ENCODE measurements around the gene DAPK1. TPM values are rescaled to one million over a fixed set of nuclear protein-coding genes. Genes with fewer than 3 reads are reported as not detected.

The DAPK1 gene
- polyA plus RNA-seq, 1 donor, result 24.9 TPM

GRCh38 chr9:87517732-87518131 is 20.1 kb downstream of the DAPK1 start:
- Histone ChIP-seq H3K9me3 (ENCODE audit: control insufficient read depth, low read depth, low read length) (no peaks in the 10 kb centered on the region), H3K4me1 (ENCODE audit: control insufficient read depth, insufficient read depth, low read length) (peaks cover 24% of the 10 kb centered on the region), H3K36me3 (ENCODE audit: control insufficient read depth, insufficient read depth, low read length) (peaks cover 2% of the 10 kb centered on the region), H3K4me3 (ENCODE audit: low read length) (no peak overlapping the region), H3K27ac (ENCODE audit: low read length) (no peak overlapping the region), H3K27me3 (ENCODE audit: control insufficient read depth, insufficient read depth, low read length) (no peaks in the 10 kb centered on the region)
- DNase-seq, result no peak
- no CpG with 5 or more reads among the region's 6 CpGs for WGBS (ENCODE audit: insufficient coverage, low lambda C conversion rate)

GRCh38 chr9:87518702-87519335 is 21.2 kb downstream of the DAPK1 start:
- Histone ChIP-seq H3K4me1 (ENCODE audit: control insufficient read depth, insufficient read depth, low read length) (peaks cover 24% of the 10 kb centered on the region), H3K4me3 (ENCODE audit: low read length) (no peak overlapping the region), H3K9me3 (ENCODE audit: control insufficient read depth, low read depth, low read length) (no peaks in the 10 kb centered on the region), H3K36me3 (ENCODE audit: control insufficient read depth, insufficient read depth, low read length) (peaks cover 2% of the 10 kb centered on the region), H3K27ac (ENCODE audit: low read length) (peak overlapping the region; percentile 47), H3K27me3 (ENCODE audit: control insufficient read depth, insufficient read depth, low read length) (no peaks in the 10 kb centered on the region)
- DNase-seq, result peak; percentile 86 to 92
- 20% methylated on average over 2 of the region's 12 CpGs for WGBS (ENCODE audit: insufficient coverage, low lambda C conversion rate)

GRCh38 chr9:87519461-87519860 is 21.8 kb downstream of the DAPK1 start:
- no peak overlapping the region for H3K4me3 ChIP-seq (ENCODE audit: low read length)
- DNase-seq, result no peak
- no peaks in the 10 kb centered on the region for H3K9me3 ChIP-seq (ENCODE audit: control insufficient read depth, low read depth, low read length)
- no peaks in the 10 kb centered on the region for H3K27me3 ChIP-seq (ENCODE audit: control insufficient read depth, insufficient read depth, low read length)
- H3K27ac ChIP-seq (ENCODE audit: low read length), result peak overlapping the region; percentile 47
- no CpG with 5 or more reads among the region's 3 CpGs for WGBS (ENCODE audit: insufficient coverage, low lambda C conversion rate)
- H3K4me1 ChIP-seq (ENCODE audit: control insufficient read depth, insufficient read depth, low read length), result peaks cover 21% of the 10 kb centered on the region
- H3K36me3 ChIP-seq (ENCODE audit: control insufficient read depth, insufficient read depth, low read length), result peaks cover 2% of the 10 kb centered on the region

GRCh38 chr9:87520172-87520683 is 22.6 kb downstream of the DAPK1 start:
- no peaks in the 10 kb centered on the region for H3K9me3 ChIP-seq (ENCODE audit: control insufficient read depth, low read depth, low read length)
- no peak overlapping the region for H3K27ac ChIP-seq (ENCODE audit: low read length)
- H3K36me3 ChIP-seq (ENCODE audit: control insufficient read depth, insufficient read depth, low read length), result peaks cover 2% of the 10 kb centered on the region
- H3K4me3 ChIP-seq (ENCODE audit: low read length), result no peak overlapping the region
- DNase-seq, result no peak
- no peaks in the 10 kb centered on the region for H3K27me3 ChIP-seq (ENCODE audit: control insufficient read depth, insufficient read depth, low read length)
- H3K4me1 ChIP-seq (ENCODE audit: control insufficient read depth, insufficient read depth, low read length), result peaks cover 21% of the 10 kb centered on the region
- 87% methylated on average over 3 of the region's 6 CpGs for WGBS (ENCODE audit: insufficient coverage, low lambda C conversion rate)

- no peak for DNase-seq
- Histone ChIP-seq H3K36me3 (ENCODE audit: control insufficient read depth, insufficient read depth, low read length) (peaks cover 2% of the 10 kb centered on the region), H3K27me3 (ENCODE audit: control insufficient read depth, insufficient read depth, low read length) (no peaks in the 10 kb centered on the region), H3K27ac (ENCODE audit: low read length) (no peak overlapping the region), H3K4me1 (ENCODE audit: control insufficient read depth, insufficient read depth, low read length) (peaks cover 12% of the 10 kb centered on the region), H3K4me3 (ENCODE audit: low read length) (no peak overlapping the region), H3K9me3 (ENCODE audit: control insufficient read depth, low read depth, low read length) (no peaks in the 10 kb centered on the region)
- 100% methylated on average over 1 of the region's 7 CpGs for WGBS (ENCODE audit: insufficient coverage, low lambda C conversion rate)
Observed at GRCh38 chr9:87521834-87522233, 24.2 kb downstream of the DAPK1 start.

GRCh38 chr9:87524061-87524460 is 26.4 kb downstream of the DAPK1 start:
- Histone ChIP-seq H3K4me1 (ENCODE audit: control insufficient read depth, insufficient read depth, low read length) (peaks cover 6% of the 10 kb centered on the region), H3K9me3 (ENCODE audit: control insufficient read depth, low read depth, low read length) (no peaks in the 10 kb centered on the region), H3K36me3 (ENCODE audit: control insufficient read depth, insufficient read depth, low read length) (peaks cover 2% of the 10 kb centered on the region), H3K27ac (ENCODE audit: low read length) (no peak overlapping the region), H3K27me3 (ENCODE audit: control insufficient read depth, insufficient read depth, low read length) (no peaks in the 10 kb centered on the region), H3K4me3 (ENCODE audit: low read length) (no peak overlapping the region)
- WGBS (ENCODE audit: insufficient coverage, low lambda C conversion rate), result no CpG with 5 or more reads among the region's 5 CpGs
- no peak for DNase-seq

GRCh38 chr9:87525546-87526303 is 28.1 kb downstream of the DAPK1 start:
- DNase-seq, result no peak
- H3K27ac ChIP-seq (ENCODE audit: low read length), result no peak overlapping the region
- peaks cover 2% of the 10 kb centered on the region for H3K36me3 ChIP-seq (ENCODE audit: control insufficient read depth, insufficient read depth, low read length)
- H3K27me3 ChIP-seq (ENCODE audit: control insufficient read depth, insufficient read depth, low read length), result no peaks in the 10 kb centered on the region
- WGBS (ENCODE audit: insufficient coverage, low lambda C conversion rate), result 100% methylated on average over 1 of the region's 9 CpGs
- no peaks in the 10 kb centered on the region for H3K4me1 ChIP-seq (ENCODE audit: control insufficient read depth, insufficient read depth, low read length)
- no peak overlapping the region for H3K4me3 ChIP-seq (ENCODE audit: low read length)
- H3K9me3 ChIP-seq (ENCODE audit: control insufficient read depth, low read depth, low read length), result no peaks in the 10 kb centered on the region

GRCh38 chr9:87527211-87527916 is 29.7 kb downstream of the DAPK1 start:
- no peaks in the 10 kb centered on the region for H3K4me1 ChIP-seq (ENCODE audit: control insufficient read depth, insufficient read depth, low read length)
- no peak overlapping the region for H3K27ac ChIP-seq (ENCODE audit: low read length)
- 100% methylated on average over 1 of the region's 13 CpGs for WGBS (ENCODE audit: insufficient coverage, low lambda C conversion rate)
- H3K36me3 ChIP-seq (ENCODE audit: control insufficient read depth, insufficient read depth, low read length), result no peaks in the 10 kb centered on the region
- H3K4me3 ChIP-seq (ENCODE audit: low read length), result no peak overlapping the region
- H3K9me3 ChIP-seq (ENCODE audit: control insufficient read depth, low read depth, low read length), result no peaks in the 10 kb centered on the region
- no peaks in the 10 kb centered on the region for H3K27me3 ChIP-seq (ENCODE audit: control insufficient read depth, insufficient read depth, low read length)
- DNase-seq, result no peak

- no peak overlapping the region for H3K27ac ChIP-seq (ENCODE audit: low read length)
- H3K4me1 ChIP-seq (ENCODE audit: control insufficient read depth, insufficient read depth, low read length), result no peaks in the 10 kb centered on the region
- H3K36me3 ChIP-seq (ENCODE audit: control insufficient read depth, insufficient read depth, low read length), result no peaks in the 10 kb centered on the region
- H3K4me3 ChIP-seq (ENCODE audit: low read length), result no peak overlapping the region
- no peaks in the 10 kb centered on the region for H3K27me3 ChIP-seq (ENCODE audit: control insufficient read depth, insufficient read depth, low read length)
- no peaks in the 10 kb centered on the region for H3K9me3 ChIP-seq (ENCODE audit: control insufficient read depth, low read depth, low read length)
- WGBS (ENCODE audit: insufficient coverage, low lambda C conversion rate), result 95% methylated on average over 4 of the region's 6 CpGs
- no peak for DNase-seq
Observed at GRCh38 chr9:87528969-87529368, 31.3 kb downstream of the DAPK1 start.

GRCh38 chr9:87529671-87530070 is 32.0 kb downstream of the DAPK1 start:
- Histone ChIP-seq H3K4me1 (ENCODE audit: control insufficient read depth, insufficient read depth, low read length) (no peaks in the 10 kb centered on the region), H3K36me3 (ENCODE audit: control insufficient read depth, insufficient read depth, low read length) (no peaks in the 10 kb centered on the region), H3K4me3 (ENCODE audit: low read length) (no peak overlapping the region), H3K9me3 (ENCODE audit: control insufficient read depth, low read depth, low read length) (no peaks in the 10 kb centered on the region), H3K27ac (ENCODE audit: low read length) (no peak overlapping the region), H3K27me3 (ENCODE audit: control insufficient read depth, insufficient read depth, low read length) (no peaks in the 10 kb centered on the region)
- 80% methylated on average over 1 of the region's 7 CpGs for WGBS (ENCODE audit: insufficient coverage, low lambda C conversion rate)
- DNase-seq, result no peak

Measured in large intestine (tissue), 3 donors.